SU-DHL-6 (cell line): Measurements from ENCODE around the gene SMURF1.

Experiments used
- EZH2phosphoT487 ChIP-seq: fragments of 200-600 bp; sonication (generic), shearing (Covaris generic); conservative IDR thresholded peaks from 2 replicates; pipeline ENCODE4 v1.6.1; 2018; ENCODE audit warnings: mild to moderate bottlenecking, antibody characterized with exemption, low read length, moderate library complexity, mixed read lengths
- TF ChIP-seq, protein P1 (sequence below): fragments of 200-600 bp; sonication (generic); IDR thresholded peaks from one replicate; pipeline ENCODE4 v1.5.1; 2017; ENCODE audit warnings: antibody characterized with exemption, mild to moderate bottlenecking, low read length, moderate library complexity; ENCODE audit not compliant: insufficient read depth, poor library complexity, severe bottlenecking

DNA sequence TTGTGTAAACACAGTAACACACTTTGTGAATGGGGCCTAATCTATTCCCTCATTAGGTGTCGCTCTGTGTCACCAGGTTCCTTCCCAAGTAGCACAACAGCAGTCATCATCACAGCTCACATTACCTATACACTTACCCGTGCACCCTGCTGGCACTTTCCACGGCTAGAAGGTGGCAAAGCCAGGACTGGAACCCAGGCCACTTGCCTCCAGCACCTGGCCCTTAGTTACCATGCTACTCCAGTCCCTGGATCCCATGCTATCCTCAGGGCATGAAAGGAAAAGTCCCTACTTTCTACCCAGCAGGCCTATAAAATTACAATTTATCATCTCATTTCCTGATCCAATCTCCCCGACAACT is 18.4 kb downstream of the SMURF1 start:
- TF ChIP-seq, protein P1, sequence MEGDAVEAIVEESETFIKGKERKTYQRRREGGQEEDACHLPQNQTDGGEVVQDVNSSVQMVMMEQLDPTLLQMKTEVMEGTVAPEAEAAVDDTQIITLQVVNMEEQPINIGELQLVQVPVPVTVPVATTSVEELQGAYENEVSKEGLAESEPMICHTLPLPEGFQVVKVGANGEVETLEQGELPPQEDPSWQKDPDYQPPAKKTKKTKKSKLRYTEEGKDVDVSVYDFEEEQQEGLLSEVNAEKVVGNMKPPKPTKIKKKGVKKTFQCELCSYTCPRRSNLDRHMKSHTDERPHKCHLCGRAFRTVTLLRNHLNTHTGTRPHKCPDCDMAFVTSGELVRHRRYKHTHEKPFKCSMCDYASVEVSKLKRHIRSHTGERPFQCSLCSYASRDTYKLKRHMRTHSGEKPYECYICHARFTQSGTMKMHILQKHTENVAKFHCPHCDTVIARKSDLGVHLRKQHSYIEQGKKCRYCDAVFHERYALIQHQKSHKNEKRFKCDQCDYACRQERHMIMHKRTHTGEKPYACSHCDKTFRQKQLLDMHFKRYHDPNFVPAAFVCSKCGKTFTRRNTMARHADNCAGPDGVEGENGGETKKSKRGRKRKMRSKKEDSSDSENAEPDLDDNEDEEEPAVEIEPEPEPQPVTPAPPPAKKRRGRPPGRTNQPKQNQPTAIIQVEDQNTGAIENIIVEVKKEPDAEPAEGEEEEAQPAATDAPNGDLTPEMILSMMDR: no peak
- no peak for TF ChIP-seq EZH2phosphoT487
